Adrenal gland (tissue), 5 donors: ENCODE measurements around the gene PLEKHM2.

Experiments used
- POLR2A ChIP-seq, 2 donors: fragments of 450-650 bp; IDR thresholded peaks; one replicate each; pipeline ENCODE4 v1.6.1; 2017; ENCODE audit warnings: antibody characterized with exemption in 2 of 2, mild to moderate bottlenecking in 2 of 2, moderate library complexity in 1 of 2
- TF ChIP-seq, protein P1 (sequence below), 6 experiments: fragments of 450-650 bp in 4 of 6; fragments of 200-600 bp in 2 of 6; sonication (generic) in 1 of 6; IDR thresholded peaks; 1 replicate in 5 of 6; 2 replicates in 1 of 6; pipeline versions ENCODE4 v1.5.1 to v1.8.0; 2016 to 2021; ENCODE audit warnings: antibody characterized with exemption in 6 of 6, mild to moderate bottlenecking in 2 of 6, moderate library complexity in 1 of 6
- donor health status: DM: no; HTN: no; CAD: no.

DNA sequence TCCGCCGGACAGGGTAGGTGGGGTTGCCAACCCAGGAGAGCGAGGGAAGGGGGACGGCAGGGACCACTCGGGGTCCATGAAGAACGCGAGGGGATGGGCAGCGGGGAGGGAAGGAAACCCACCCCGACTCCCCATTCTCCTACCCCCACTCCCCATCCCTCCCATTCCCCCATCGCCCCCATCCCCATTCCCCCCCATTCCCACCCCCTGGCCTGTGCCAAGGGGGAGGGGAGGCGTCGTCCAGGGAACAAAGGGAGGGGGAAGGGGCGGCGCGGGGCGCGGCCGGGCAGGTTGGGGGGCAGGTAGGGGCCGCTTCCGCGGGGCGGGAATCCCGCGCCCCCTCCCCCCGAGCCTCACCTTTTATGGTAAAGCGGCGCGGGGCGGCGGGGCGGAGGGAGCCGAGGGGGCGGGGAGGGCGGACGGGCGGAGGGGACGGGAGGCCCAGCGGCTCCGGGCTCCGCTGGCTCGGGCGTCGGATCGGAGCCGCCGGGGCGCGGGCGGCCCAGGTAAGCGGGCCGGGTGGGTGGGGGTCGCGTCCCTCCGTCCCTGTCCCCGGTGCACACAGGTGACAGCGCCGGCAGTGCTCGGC, 74.3 kb downstream of the PLEKHM2 start, which contains the start of gene FBLIM1:
- TF ChIP-seq, protein P1, sequence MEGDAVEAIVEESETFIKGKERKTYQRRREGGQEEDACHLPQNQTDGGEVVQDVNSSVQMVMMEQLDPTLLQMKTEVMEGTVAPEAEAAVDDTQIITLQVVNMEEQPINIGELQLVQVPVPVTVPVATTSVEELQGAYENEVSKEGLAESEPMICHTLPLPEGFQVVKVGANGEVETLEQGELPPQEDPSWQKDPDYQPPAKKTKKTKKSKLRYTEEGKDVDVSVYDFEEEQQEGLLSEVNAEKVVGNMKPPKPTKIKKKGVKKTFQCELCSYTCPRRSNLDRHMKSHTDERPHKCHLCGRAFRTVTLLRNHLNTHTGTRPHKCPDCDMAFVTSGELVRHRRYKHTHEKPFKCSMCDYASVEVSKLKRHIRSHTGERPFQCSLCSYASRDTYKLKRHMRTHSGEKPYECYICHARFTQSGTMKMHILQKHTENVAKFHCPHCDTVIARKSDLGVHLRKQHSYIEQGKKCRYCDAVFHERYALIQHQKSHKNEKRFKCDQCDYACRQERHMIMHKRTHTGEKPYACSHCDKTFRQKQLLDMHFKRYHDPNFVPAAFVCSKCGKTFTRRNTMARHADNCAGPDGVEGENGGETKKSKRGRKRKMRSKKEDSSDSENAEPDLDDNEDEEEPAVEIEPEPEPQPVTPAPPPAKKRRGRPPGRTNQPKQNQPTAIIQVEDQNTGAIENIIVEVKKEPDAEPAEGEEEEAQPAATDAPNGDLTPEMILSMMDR (IDR thresholded peaks at IDR 0.05) = no peak
- TF ChIP-seq POLR2A (IDR thresholded peaks at IDR 0.05) = no peak
